Mucosa of stomach (tissue), 1 donor: Measurements from ENCODE around the gene ADAM8.

Experiments used
- H3K27me3 ChIP-seq: one replicate; pipeline ENCODE4 v1.7.0; 2013; ENCODE audit warnings: mild to moderate bottlenecking, low read length; ENCODE audit not compliant: control insufficient read depth, insufficient read depth
- H3K36me3 ChIP-seq: one replicate; pipeline ENCODE4 v1.7.0; 2013; ENCODE audit warnings: low read length; ENCODE audit not compliant: control insufficient read depth, insufficient read depth
- H3K4me1 ChIP-seq: one replicate; pipeline ENCODE4 v1.7.0; 2013; ENCODE audit warnings: mild to moderate bottlenecking, low read length; ENCODE audit not compliant: control insufficient read depth, insufficient read depth
- H3K4me3 ChIP-seq: one replicate; pipeline ENCODE4 v1.7.0; 2013; ENCODE audit warnings: low read length
- H3K9ac ChIP-seq: one replicate; pipeline ENCODE4 v1.7.0; 2013; ENCODE audit warnings: mild to moderate bottlenecking, low read length, moderate library complexity
- H3K9me3 ChIP-seq: one replicate; pipeline ENCODE4 v1.7.0; 2013; ENCODE audit warnings: mild to moderate bottlenecking, low read length, moderate library complexity; ENCODE audit not compliant: control insufficient read depth
- donor health status: Pancreatic carcinoma.

The ADAM8 gene

DNA sequence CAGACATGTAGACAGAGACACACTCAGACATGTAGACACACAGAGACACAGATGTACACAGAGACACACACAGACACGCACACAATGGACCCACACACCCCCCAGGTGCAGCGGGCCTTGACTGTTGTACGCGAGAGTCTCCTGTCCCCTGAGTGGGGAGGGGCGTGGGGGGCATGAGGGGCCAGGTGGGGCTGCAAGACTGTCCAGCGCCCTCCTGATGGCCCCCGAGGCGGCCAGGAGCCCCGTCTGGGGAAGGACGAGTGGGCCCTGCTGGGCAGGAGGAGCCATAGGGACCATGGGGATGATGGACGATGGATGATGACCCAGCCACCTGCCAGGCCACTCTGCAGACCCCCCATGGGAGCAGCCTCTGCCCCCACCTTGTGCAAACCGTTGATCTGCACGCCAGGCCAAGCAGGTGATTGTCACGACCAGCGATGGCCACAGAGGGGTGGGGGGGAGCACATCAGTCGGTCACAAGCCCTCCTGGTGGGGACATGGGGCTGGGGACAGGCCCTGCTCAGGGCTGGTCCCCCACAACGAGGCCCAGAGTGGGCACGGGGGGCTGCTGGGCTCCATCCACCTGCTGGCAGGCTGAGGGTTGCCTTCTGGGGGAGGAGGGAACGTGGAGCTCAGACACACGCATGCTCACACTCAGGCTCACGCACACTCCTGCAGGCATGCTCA lies 27.4 kb downstream of the ADAM8 start:
- peaks cover 44% of the 10 kb centered on the region for H3K27me3 ChIP-seq
- H3K4me3 ChIP-seq: no peak overlapping the region
- no peak overlapping the region for H3K9ac ChIP-seq
- peaks cover 8% of the 10 kb centered on the region for H3K4me1 ChIP-seq
- H3K36me3 ChIP-seq: no peaks in the 10 kb centered on the region
- H3K9me3 ChIP-seq: no peaks in the 10 kb centered on the region

DNA sequence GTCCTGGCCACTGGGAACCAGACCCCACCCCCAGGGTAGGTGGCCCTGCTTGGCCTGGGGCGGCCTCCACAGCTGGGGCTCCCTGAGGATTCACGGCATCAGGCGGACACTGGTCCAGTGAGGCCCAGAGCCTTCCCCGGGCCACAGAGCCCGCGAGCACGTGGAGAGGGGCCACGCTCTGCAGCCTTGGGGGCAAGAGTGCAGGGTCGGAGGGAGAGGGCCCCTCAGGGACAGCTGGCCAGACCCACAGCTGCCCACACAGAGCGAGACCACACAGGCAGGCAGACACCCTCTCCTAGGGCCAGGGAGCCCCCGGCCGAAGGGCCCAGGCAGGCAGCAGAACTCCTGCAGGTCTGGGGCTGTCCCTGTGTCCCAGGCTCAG lies 28.3 kb downstream of the ADAM8 start:
- H3K9ac ChIP-seq: no peak overlapping the region
- H3K36me3 ChIP-seq: no peaks in the 10 kb centered on the region
- H3K4me3 ChIP-seq: no peak overlapping the region
- peaks cover 44% of the 10 kb centered on the region for H3K27me3 ChIP-seq
- H3K4me1 ChIP-seq: peaks cover 8% of the 10 kb centered on the region
- no peaks in the 10 kb centered on the region for H3K9me3 ChIP-seq

DNA sequence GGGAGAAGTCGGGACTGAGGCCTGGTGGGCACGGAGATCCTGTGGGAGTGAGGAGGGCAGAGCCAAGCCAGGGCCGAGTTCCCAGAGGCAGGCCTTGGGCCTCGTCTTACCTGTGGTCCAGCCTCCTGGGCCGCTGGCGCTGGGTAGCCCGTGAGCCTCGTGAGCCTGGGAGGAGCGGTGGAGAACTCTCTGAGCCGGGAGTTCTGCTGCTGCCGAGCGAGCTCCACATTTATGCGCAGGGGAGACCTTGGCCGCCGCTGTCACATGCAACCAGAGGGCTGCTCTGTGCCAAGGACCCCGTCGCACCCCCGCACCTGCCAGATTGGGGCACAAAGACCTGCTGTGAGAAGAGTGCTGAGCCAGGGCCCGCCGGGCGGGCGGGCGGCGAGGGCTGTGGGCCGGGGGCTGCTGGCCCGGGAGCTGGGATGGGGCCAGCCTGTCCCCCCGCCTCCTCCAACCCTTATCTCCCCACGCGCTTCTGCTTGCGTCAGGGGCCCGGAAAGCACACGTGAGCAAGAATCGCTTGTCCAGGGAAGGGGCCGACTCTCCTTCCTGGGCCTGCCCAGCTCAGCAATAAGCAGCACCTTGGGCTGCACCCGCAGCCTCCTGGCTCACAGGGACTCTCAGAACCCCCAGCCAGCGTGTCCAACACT lies 28.9 kb downstream of the ADAM8 start:
- Histone ChIP-seq H3K4me3 (no peak overlapping the region), H3K9ac (no peak overlapping the region), H3K9me3 (no peaks in the 10 kb centered on the region), H3K4me1 (peaks cover 8% of the 10 kb centered on the region), H3K36me3 (no peaks in the 10 kb centered on the region), H3K27me3 (peaks cover 48% of the 10 kb centered on the region)

DNA sequence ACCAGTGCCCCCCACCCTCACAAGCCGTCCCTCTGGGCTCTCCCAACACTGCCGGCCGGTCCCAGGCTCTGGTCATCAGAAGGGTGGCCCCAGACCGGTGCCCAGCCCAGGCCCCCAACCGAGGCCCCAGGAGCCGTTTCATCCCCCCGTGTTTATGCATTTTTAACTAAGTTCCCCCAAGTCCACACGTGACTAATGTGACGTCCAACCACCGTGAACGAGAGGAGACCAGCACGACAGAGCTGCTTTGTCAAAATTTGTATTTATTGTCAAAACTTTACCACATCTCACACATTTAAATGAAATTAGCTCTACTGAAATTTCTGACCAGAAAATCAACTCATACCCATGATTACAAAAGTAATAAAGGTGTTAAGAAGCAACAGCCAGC lies 30.4 kb downstream of the ADAM8 start:
- Histone ChIP-seq H3K9me3 (no peaks in the 10 kb centered on the region), H3K36me3 (no peaks in the 10 kb centered on the region), H3K9ac (no peak overlapping the region), H3K27me3 (peaks cover 59% of the 10 kb centered on the region), H3K4me3 (no peak overlapping the region), H3K4me1 (peaks cover 8% of the 10 kb centered on the region)

DNA sequence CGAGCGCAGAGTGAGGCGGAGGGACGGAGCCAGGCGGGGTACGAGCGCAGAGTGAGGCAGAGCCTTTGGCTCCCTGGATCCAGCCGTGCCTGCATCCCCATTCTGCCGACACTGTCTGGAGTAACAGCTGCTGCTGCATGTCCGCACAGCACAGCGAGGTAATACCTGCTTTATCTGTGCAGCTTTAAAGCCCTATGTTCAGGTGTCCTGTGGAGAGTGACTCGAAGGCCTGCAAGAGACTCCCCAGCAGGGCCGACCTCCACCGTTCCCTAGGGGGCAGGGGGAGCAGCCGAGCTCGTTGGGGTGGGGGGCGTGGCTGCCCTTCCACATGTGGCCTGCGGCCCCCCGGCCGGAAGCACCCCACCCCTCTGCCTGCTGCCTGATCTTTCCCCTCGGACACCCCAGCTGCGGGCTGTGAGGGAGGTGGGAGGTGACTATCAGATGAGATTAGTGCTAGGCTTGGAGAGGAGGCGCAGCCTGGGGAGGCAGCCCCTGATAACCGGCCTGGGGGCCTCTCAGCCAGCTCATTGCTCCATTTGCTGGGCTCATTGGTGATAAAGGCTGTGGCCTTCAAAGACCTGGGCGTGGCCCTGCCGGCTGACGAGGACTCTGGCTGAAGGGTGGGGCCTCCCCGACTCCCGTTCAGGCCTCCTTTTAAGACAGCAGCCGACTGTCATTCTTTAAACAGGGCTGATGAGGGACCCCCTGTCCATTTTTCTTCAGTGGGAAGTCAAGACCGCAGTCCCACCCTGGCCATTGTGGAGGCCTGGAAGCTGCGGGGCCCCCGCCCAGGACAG lies 31.0 kb downstream of the ADAM8 start:
- H3K9ac ChIP-seq: no peak overlapping the region
- H3K36me3 ChIP-seq: no peaks in the 10 kb centered on the region
- H3K4me3 ChIP-seq: no peak overlapping the region
- no peaks in the 10 kb centered on the region for H3K9me3 ChIP-seq
- peaks cover 64% of the 10 kb centered on the region for H3K27me3 ChIP-seq
- H3K4me1 ChIP-seq: peaks cover 8% of the 10 kb centered on the region

DNA sequence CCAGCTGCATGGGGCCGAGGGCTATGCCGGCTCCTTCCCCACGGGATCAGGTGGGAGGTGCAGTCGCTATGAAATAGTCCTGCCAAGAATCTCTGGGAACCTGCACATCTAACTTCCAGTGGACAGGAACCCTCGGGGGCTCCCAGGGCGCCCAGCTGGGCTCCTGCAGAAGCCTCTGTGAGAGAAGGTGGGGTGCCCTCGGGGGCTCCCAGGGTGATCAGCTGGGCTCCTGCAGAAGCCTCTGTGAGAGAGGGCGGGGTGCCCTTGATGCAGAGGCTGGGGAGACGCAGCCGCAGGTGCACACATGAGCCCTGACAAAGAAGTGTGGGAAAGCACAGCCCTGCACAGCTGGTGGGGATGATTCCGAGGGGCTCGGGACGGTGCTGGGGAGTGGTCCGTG lies 33.1 kb downstream of the ADAM8 start:
- Histone ChIP-seq H3K4me1 (peaks cover 8% of the 10 kb centered on the region), H3K9me3 (no peaks in the 10 kb centered on the region), H3K36me3 (no peaks in the 10 kb centered on the region), H3K27me3 (peaks cover 64% of the 10 kb centered on the region), H3K9ac (no peak overlapping the region), H3K4me3 (no peak overlapping the region)

DNA sequence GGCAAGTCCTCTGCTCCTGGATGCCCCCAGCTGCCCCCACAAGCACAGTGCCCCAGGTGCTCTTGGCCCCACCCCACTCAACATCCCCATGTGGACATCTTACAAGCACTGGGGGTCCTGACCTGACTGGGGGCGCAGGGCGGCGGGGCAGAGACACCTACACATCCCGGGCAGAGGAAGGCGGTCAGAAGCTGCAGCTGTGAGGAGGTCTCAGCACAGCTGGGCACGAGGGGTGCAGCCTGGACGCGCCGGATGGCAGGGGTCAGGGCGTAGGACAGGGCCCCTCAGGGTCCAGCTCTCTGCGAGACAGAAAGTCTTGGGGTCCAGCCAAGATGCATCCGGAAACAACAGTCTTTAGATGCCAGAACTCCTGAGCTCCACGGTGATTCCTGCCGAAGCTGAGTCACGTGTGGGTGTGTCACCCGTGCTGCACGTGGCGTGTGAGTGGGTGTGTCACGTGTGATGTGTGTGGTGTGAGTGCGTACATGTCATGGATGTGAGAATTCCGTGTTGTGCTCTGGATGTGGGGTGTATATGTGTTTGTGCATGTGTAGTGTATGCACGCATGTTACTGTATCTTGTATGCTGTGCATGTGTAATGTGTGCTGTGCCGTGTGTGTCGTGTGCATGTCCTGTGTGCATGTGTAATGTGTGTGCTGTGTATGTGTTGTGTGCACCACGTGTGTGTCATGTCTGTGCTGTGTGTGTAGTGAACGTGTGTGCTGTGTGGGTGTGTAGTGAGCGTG lies 33.9 kb downstream of the ADAM8 start:
- Histone ChIP-seq H3K4me3 (no peak overlapping the region), H3K4me1 (peaks cover 8% of the 10 kb centered on the region), H3K9me3 (no peaks in the 10 kb centered on the region), H3K36me3 (no peaks in the 10 kb centered on the region), H3K9ac (no peak overlapping the region), H3K27me3 (peaks cover 67% of the 10 kb centered on the region)

DNA sequence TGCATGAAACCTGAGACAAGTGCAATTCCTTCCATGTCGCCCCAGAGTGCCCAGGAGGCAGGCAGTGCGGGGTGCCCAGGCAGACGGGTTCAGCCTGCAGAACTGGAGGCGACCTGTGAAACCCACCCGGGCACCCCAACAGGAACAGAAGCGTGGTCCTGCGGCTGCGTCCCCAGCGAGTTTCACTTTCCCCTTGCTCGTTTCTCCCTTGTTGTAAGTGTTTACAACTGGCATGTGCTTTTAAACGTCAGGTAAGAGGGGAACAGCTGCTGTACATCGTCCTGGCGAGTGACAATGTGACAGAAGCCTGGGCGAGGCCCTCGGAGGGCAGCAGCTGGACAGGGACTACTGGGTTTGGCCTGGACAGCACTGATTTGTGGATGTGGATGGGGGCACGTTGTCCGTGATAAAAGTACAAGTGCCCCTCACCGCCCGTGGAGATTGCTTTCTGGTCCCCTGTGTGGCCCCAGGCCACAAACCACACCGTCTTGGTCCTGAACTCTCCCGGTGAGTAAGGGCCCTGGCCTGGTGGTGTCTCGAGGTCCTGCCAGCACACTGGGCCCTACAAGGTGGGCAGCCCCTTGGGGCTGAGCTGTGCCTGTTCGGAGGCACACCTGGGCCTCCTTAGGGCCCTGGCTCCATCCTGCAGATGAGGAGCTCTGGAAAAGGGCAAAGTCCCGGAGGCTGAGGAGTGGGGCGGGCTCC lies 35.0 kb downstream of the ADAM8 start:
- no peaks in the 10 kb centered on the region for H3K36me3 ChIP-seq
- H3K9ac ChIP-seq: no peak overlapping the region
- no peaks in the 10 kb centered on the region for H3K9me3 ChIP-seq
- H3K27me3 ChIP-seq: peaks cover 72% of the 10 kb centered on the region
- H3K4me3 ChIP-seq: no peak overlapping the region
- H3K4me1 ChIP-seq: peaks cover 8% of the 10 kb centered on the region

DNA sequence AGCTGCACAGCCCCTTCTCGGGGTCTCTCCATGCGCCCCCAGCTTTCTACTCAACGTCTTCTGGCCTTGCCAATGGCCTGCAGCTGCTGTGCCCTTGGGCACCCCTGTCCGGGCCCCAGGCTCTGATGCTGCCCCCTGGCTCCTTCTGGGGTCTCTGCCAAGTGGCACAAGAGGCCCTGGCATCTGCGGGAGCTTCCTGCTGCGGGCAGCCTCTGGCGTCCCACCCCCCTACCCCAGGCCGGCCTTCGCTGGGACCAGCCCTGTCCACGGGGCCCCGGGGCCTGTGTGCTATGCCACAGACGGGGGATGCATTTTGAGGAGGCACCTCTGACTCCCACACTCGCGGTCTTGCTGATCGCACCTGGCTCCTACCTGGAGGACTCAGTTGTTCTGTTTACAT lies 36.7 kb downstream of the ADAM8 start:
- Histone ChIP-seq H3K9me3 (no peaks in the 10 kb centered on the region), H3K4me1 (no peaks in the 10 kb centered on the region), H3K27me3 (peaks cover 76% of the 10 kb centered on the region), H3K4me3 (no peak overlapping the region), H3K36me3 (no peaks in the 10 kb centered on the region), H3K9ac (no peak overlapping the region)

DNA sequence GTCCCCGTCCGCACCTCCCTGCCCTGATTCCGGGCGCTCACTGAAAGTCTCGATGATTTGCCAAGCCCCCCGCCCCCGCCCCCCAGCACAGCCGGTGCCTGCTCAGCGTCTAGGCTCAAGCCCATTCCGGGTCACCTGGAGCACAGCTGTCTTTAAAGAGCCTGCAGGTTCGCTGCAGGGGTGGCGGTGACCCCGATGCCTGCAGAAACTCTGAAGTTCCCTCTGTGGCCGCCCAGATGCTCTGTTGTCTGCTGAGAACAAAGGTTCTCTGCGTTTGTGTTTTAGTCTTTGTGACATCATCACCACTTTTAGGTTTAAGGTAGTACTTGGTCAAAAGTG lies 38.2 kb downstream of the ADAM8 start:
- H3K9ac ChIP-seq: no peak overlapping the region
- no peak overlapping the region for H3K4me3 ChIP-seq
- no peaks in the 10 kb centered on the region for H3K4me1 ChIP-seq
- H3K9me3 ChIP-seq: no peaks in the 10 kb centered on the region
- H3K27me3 ChIP-seq: peaks cover 85% of the 10 kb centered on the region
- no peaks in the 10 kb centered on the region for H3K36me3 ChIP-seq

DNA sequence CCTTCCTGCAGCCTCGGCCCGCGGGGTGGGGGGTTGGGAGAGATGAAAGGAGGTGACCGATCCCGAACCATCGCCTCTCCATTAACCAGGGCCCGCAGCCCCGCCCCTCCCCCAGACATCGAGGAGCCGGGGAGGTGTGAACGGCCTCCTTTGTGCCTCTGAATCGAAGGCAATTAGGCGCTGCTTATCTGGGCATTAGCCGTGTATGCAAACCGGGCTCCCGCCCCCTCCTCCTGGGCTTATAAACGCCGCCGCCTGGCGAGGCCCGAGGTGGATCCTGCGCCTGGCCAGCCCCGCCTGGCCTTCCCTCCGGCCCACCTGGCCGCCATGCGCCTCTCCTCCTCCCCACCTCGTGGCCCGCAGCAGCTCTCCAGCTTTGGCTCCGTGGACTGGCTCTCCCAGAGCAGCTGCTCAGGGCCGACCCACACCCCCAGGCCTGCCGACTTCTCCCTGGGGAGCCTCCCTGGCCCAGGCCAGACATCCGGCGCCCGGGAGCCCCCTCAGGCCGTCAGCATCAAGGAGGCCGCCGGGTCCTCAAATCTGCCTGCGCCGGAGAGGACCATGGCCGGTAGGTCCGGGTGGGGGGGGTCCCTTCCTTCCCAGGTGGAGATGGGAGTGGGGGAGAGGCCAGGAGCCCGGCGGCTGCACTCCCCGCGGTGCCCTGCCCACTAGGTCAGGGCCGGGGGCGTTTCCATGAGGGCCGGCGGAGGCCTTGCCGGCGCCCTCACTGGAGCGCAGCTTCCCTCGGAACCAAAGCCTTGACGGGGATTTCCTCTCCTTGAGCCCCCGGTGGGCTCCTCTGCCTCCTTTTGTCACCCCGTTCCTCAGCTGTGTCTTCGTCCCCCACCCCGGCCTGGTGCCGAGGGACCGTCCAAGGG lies 38.8 kb downstream of the ADAM8 start, which contains the start of gene VENTX:
Gene VENTX (plus strand): TSS at position 268 of the 878 bp plus-strand sequence. CDS start 60 bp downstream, at position 328.
- Histone ChIP-seq H3K4me3 (no peak within 1 kb of the TSS), H3K36me3 (no peaks in the 10 kb centered on the region), H3K4me1 (no peaks in the 10 kb centered on the region), H3K9me3 (no peaks in the 10 kb centered on the region), H3K9ac (no peak within 1 kb of the TSS), H3K27me3 (peaks cover 86% of the 10 kb centered on the region)
